Panc1 (cell line): ENCODE measurements around the gene NDEL1. TPM values are rescaled to one million over a fixed set of nuclear protein-coding genes. Genes with fewer than 3 reads are reported as not detected.

Experiments used
- ATAC-seq: fragments of 200-7000 bp; cut with Tn5 transposase; 2 replicates; pipeline ENCODE4 v1.9.1; 2020; ENCODE audit warnings: mild to moderate bottlenecking, moderate library complexity
- BruUV-seq: library from RNA; stranded (reverse); fragments of 400-500 nt; replicated peaks from 2 replicates; lab custom pipeline; 2021; lab: Mats Ljungman, UMichigan
- CTCF ChIA-PET: fragments of 300-600 bp; sonication (Branson Sonifier 250); formaldehyde crosslinking; loops from one replicate; lab custom pipeline; 2022; ENCODE audit warnings: antibody characterized with exemption; lab: Charles Lee
- POLR2A ChIA-PET: fragments of 300-600 bp; sonication (Branson Sonifier 250); formaldehyde crosslinking; loops from one replicate; lab custom pipeline; 2022; ENCODE audit warnings: antibody characterized with exemption; lab: Charles Lee
- DNase-seq: peaks from one replicate; pipeline ENCODE4 v3.0.0-alpha.2; 2010; ENCODE audit warnings: low read depth, low spot score
- H3K27ac ChIP-seq: 2 replicates; pipeline ENCODE4 v1.5.1; 2011; ENCODE audit warnings: mild to moderate bottlenecking, low read length, inconsistent platforms
- H3K27me3 ChIP-seq: fragments of 200-500 bp; sonication (Bioruptor generic); 2 replicates; pipeline ENCODE4 v1.6.0; 2014; ENCODE audit warnings: low read length, inconsistent platforms; ENCODE audit not compliant: control insufficient read depth, insufficient read depth
- H3K36me3 ChIP-seq: fragments of 200-500 bp; sonication (Bioruptor generic); 2 replicates; pipeline ENCODE4 v1.5.1; 2014; ENCODE audit warnings: inconsistent platforms, mild to moderate bottlenecking, low read length, moderate library complexity; ENCODE audit not compliant: control insufficient read depth, insufficient read depth
- H3K4me1 ChIP-seq: 2 replicates; pipeline ENCODE4 v1.5.1; 2011; ENCODE audit warnings: inconsistent platforms, mild to moderate bottlenecking, low read length, moderate library complexity; ENCODE audit not compliant: control insufficient read depth, insufficient read depth
- H3K4me3 ChIP-seq, 2 experiments: 2 replicates each; pipeline ENCODE4 v1.5.1; 2011 to 2012; ENCODE audit warnings: low read depth in 2 of 2, low read length in 2 of 2, mild to moderate bottlenecking in 2 of 2, inconsistent platforms in 1 of 2, moderate library complexity in 1 of 2
- H3K9me3 ChIP-seq: fragments of 200-500 bp; sonication (Bioruptor generic); 2 replicates; pipeline ENCODE4 v1.5.1; 2014; ENCODE audit warnings: low read depth, mild to moderate bottlenecking, inconsistent platforms, low read length, moderate library complexity; ENCODE audit not compliant: control insufficient read depth, insufficient read depth
- CTCF ChIP-seq: fragments of 450-650 bp; IDR thresholded peaks from 2 replicates; pipeline ENCODE4 v1.5.1; 2017; ENCODE audit warnings: mild to moderate bottlenecking
- POLR2AphosphoS5 ChIP-seq: IDR thresholded peaks from 2 replicates; pipeline ENCODE4 v1.6.1; 2012; ENCODE audit warnings: mild to moderate bottlenecking, low read depth, low read length, moderate library complexity
- REST ChIP-seq, 2 experiments: IDR thresholded peaks; 2 replicates each; pipeline ENCODE4 v1.6.1; 2011 to 2012; ENCODE audit warnings: low read depth in 2 of 2, control low read depth in 1 of 2, low read length in 1 of 2, mild to moderate bottlenecking in 1 of 2, moderate library complexity in 1 of 2; ENCODE audit not compliant: insufficient read depth in 1 of 2
- SIN3A ChIP-seq: IDR thresholded peaks from 2 replicates; pipeline ENCODE4 v1.6.1; 2012; ENCODE audit warnings: low read depth, mild to moderate bottlenecking, low read length, moderate library complexity, borderline replicate concordance; ENCODE audit not compliant: insufficient read depth
- TCF7L2 ChIP-seq: IDR thresholded peaks from 2 replicates; pipeline ENCODE4 v1.6.1; 2011; ENCODE audit warnings: mild to moderate bottlenecking, low read depth, low read length, inconsistent platforms
- in situ Hi-C: cut with HindIII; loops from 2 replicates; pipeline ENCODE4 v1.10.0; 2016; ENCODE audit warnings: low sequenced_read_pairs, low pct_unique_long_range_greater_than_20kb
- intact Hi-C: fragments of 100-400 bp; cut with micrococcal nuclease; formaldehyde crosslinking; loops from one replicate; pipeline ENCODE4 v1.10.0; 2022; ENCODE audit not compliant: unreplicated experiment
- total RNA-seq: library from RNA; stranded (reverse); gene quantifications from one replicate; pipeline ENCODE4 v1.2.1, GENCODE V29; 2021; ENCODE audit not compliant: unreplicated experiment

NDEL1 gene
- total RNA-seq, 1 experiment from 2014 or later: 44.8 TPM

GRCh38 chr17:8459831-8460230 is 24.1 kb downstream of the NDEL1 start:
- no TSS peak for BruUV-seq
- ATAC-seq: no peak
- in situ Hi-C loops: no loop called here
- H3K36me3 ChIP-seq: peaks cover 13% of the 10 kb centered on the region
- ChIA-PET POLR2A (no interaction called here), CTCF (no interaction called here)
- H3K27ac ChIP-seq: no peak overlapping the region
- DNase-seq: no peak
- H3K4me1 ChIP-seq: no peaks in the 10 kb centered on the region
- no peak overlapping the region for H3K4me3 ChIP-seq
- intact Hi-C loops: no loop called here
- H3K9me3 ChIP-seq: no peaks in the 10 kb centered on the region
- no peaks in the 10 kb centered on the region for H3K27me3 ChIP-seq
- TF ChIP-seq SIN3A: no peak
- TF ChIP-seq TCF7L2: no peak
- TF ChIP-seq POLR2AphosphoS5: no peak
- no peak for TF ChIP-seq CTCF
- TF ChIP-seq REST (IDR thresholded peaks at IDR 0.05; ENCODE audit: insufficient read depth in 1 of 2, low read depth in 2 of 2, low read length in 1 of 2): no peak

GRCh38 chr17:8462564-8462963 is 26.9 kb downstream of the NDEL1 start:
- POLR2A ChIA-PET: no interaction called here
- ATAC-seq (no peak), DNase-seq (no peak)
- no peaks in the 10 kb centered on the region for H3K4me1 ChIP-seq
- peaks cover 12% of the 10 kb centered on the region for H3K36me3 ChIP-seq
- no peak overlapping the region for H3K27ac ChIP-seq
- H3K9me3 ChIP-seq: no peaks in the 10 kb centered on the region
- CTCF ChIA-PET: no interaction called here
- intact Hi-C loops (no loop called here), in situ Hi-C loops (no loop called here)
- TF ChIP-seq SIN3A (no peak), TCF7L2 (no peak), REST (IDR thresholded peaks at IDR 0.05; ENCODE audit: insufficient read depth in 1 of 2, low read depth in 2 of 2, low read length in 1 of 2) (no peak), CTCF (no peak), POLR2AphosphoS5 (no peak)
- H3K4me3 ChIP-seq: no peak overlapping the region
- H3K27me3 ChIP-seq: no peaks in the 10 kb centered on the region
- BruUV-seq: no TSS peak
